ENCODE data around the gene MCC. TPM values are rescaled to one million over a fixed set of nuclear protein-coding genes. Genes with fewer than 3 reads are reported as not detected.

MCC gene
- total and polyA plus RNA-seq, 2 donors from 2014 or later: 2.4 to 20.6 TPM

DNA sequence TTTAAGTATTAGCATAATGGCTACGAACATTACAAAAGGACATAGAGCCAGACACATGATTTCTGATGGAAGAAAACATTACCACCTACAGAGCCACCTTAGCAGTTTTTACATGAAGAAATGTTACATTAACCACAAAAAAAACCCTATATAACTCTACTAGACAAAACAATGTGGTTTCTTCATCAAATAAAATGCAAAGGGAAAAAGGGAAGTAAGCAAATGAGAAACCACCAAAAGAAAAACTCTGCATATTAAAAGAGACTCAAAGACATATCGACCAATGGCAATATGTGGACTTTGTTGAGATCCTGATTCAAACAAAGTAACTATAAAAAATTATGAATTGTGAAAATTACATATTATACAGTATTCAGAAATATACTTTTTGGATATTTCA is 186.1 kb downstream of the MCC start:
- H3K4me3 ChIP-seq (ENCODE audit: low read length in 3 of 3): no peak overlapping the region
- no peak overlapping the region for H3K27ac ChIP-seq (ENCODE audit: low read depth in 2 of 2, low read length in 2 of 2)
- H3K4me1 ChIP-seq (ENCODE audit: control insufficient read depth in 2 of 3, insufficient read depth in 2 of 3, low read depth in 1 of 3, low read length in 3 of 3): no peaks in the 10 kb centered on the region
- TF ChIP-seq, protein P1, sequence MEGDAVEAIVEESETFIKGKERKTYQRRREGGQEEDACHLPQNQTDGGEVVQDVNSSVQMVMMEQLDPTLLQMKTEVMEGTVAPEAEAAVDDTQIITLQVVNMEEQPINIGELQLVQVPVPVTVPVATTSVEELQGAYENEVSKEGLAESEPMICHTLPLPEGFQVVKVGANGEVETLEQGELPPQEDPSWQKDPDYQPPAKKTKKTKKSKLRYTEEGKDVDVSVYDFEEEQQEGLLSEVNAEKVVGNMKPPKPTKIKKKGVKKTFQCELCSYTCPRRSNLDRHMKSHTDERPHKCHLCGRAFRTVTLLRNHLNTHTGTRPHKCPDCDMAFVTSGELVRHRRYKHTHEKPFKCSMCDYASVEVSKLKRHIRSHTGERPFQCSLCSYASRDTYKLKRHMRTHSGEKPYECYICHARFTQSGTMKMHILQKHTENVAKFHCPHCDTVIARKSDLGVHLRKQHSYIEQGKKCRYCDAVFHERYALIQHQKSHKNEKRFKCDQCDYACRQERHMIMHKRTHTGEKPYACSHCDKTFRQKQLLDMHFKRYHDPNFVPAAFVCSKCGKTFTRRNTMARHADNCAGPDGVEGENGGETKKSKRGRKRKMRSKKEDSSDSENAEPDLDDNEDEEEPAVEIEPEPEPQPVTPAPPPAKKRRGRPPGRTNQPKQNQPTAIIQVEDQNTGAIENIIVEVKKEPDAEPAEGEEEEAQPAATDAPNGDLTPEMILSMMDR (IDR thresholded peaks at IDR 0.05; ENCODE audit: borderline replicate concordance, extremely low read depth, insufficient read depth): no peak
- no peaks in the 10 kb centered on the region for H3K36me3 ChIP-seq (ENCODE audit: control insufficient read depth in 2 of 3, insufficient read depth in 3 of 3, low read length in 3 of 3)
- FAIRE-seq: peak; percentile 38
- no peaks in the 10 kb centered on the region for H3K9me3 ChIP-seq (ENCODE audit: control insufficient read depth in 2 of 3, insufficient read depth in 1 of 3, low read length in 3 of 3)
- no peak overlapping the region for H3K9ac ChIP-seq (ENCODE audit: low read length in 3 of 3)
- DNase-seq: no peak
- intact Hi-C loops (cut with DNase I): no loop called here
- no peaks in the 10 kb centered on the region for H3K27me3 ChIP-seq (ENCODE audit: control insufficient read depth, insufficient read depth, low read length)

DNA sequence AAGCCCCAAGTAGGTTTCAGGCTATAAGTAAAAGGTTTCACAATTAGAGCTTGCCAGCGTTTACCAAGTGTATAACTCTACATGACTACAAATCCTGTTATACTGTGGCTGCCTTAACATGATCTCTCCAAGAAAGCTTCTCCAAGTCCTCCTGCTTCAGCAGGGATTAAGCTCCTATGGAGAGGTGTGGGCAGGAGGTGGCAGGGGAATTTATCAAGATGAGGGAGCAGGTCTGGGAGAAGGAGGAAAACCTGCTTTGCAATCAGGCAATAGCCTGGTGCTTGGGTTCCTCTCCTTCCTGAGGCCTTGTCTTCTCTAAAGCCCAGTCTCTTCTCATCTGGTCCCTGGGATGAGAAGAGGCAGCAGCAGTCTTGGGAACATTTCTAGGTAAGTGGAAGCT is 188.7 kb downstream of the MCC start:
- Histone ChIP-seq H3K4me1 (ENCODE audit: control insufficient read depth in 2 of 3, insufficient read depth in 2 of 3, low read depth in 1 of 3, low read length in 3 of 3) (peaks cover 0 to 4% (median 0%) of the 10 kb centered on the region in 3 donors), H3K4me3 (ENCODE audit: low read length in 3 of 3) (no peak overlapping the region), H3K9me3 (ENCODE audit: control insufficient read depth in 2 of 3, insufficient read depth in 1 of 3, low read length in 3 of 3) (no peaks in the 10 kb centered on the region), H3K9ac (ENCODE audit: low read length in 3 of 3) (no peak overlapping the region), H3K27ac (ENCODE audit: low read depth in 2 of 2, low read length in 2 of 2) (no peak overlapping the region), H3K27me3 (ENCODE audit: control insufficient read depth, insufficient read depth, low read length) (no peaks in the 10 kb centered on the region), H3K36me3 (ENCODE audit: control insufficient read depth in 2 of 3, insufficient read depth in 3 of 3, low read length in 3 of 3) (no peaks in the 10 kb centered on the region)
- no peak for FAIRE-seq
- intact Hi-C loops (cut with DNase I): no loop called here
- DNase-seq: no peak
- TF ChIP-seq, protein P1 (IDR thresholded peaks at IDR 0.05; ENCODE audit: borderline replicate concordance, extremely low read depth, insufficient read depth): no peak

DNA sequence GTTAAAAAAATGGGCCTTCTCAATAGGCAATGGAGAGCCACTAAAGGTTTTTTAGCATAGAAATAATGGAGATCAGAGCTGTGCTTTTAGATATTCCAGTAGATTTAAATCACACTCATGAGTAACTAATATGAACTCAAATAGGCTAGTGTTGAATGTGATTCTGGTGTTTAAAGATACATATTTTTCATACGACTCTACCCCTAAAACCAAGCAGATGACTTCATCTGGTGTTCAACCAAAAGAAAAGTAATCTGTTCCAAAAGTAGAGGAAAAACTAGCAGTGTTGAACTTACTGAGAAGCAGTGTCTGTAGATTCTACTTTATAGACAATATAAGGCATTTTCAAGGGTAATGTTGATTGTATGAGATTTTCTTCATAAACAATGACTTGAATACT is 191.6 kb downstream of the MCC start:
- no peaks in the 10 kb centered on the region for H3K9me3 ChIP-seq (ENCODE audit: control insufficient read depth in 2 of 3, insufficient read depth in 1 of 3, low read length in 3 of 3)
- H3K4me1 ChIP-seq (ENCODE audit: control insufficient read depth in 2 of 3, insufficient read depth in 2 of 3, low read depth in 1 of 3, low read length in 3 of 3): peaks cover 0 to 4% (median 0%) of the 10 kb centered on the region in 3 donors
- no peak overlapping the region for H3K9ac ChIP-seq (ENCODE audit: low read length in 3 of 3)
- TF ChIP-seq, protein P1 (IDR thresholded peaks at IDR 0.05; ENCODE audit: borderline replicate concordance, extremely low read depth, insufficient read depth): no peak
- no peak overlapping the region for H3K4me3 ChIP-seq (ENCODE audit: low read length in 3 of 3)
- intact Hi-C loops (cut with DNase I): no loop called here
- no peaks in the 10 kb centered on the region for H3K27me3 ChIP-seq (ENCODE audit: control insufficient read depth, insufficient read depth, low read length)
- FAIRE-seq (no peak), DNase-seq (no peak)
- no peak overlapping the region for H3K27ac ChIP-seq (ENCODE audit: low read depth in 2 of 2, low read length in 2 of 2)
- no peaks in the 10 kb centered on the region for H3K36me3 ChIP-seq (ENCODE audit: control insufficient read depth in 2 of 3, insufficient read depth in 3 of 3, low read length in 3 of 3)

DNA sequence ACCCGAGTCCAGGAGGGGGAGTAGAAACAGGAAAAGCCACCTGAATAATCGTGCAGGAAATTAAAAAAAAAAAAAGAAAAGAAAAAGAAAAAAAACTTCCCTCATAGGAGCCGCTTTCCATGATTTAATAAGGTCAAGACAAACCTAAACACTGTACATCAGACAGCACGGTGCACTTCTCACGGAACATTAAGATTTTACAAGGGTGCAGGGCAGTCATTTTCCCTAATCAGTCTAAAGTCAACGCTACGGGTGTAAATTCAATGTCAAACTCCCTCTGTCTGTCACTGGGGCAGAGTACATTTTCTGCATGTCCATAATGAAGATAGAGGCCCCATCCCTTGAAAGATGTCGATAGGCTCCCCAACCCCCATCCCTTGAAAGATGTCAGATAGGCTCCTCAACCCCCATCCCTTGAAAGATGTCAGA is 193.1 kb downstream of the MCC start:
- Histone ChIP-seq H3K4me3 (ENCODE audit: low read length in 3 of 3) (peak overlapping the region; percentile 66 to 97 (median 91)), H3K27ac (ENCODE audit: low read depth in 2 of 2, low read length in 2 of 2) (peak overlapping the region in 1 of 2 donors; percentile 86), H3K9me3 (ENCODE audit: control insufficient read depth in 2 of 3, insufficient read depth in 1 of 3, low read length in 3 of 3) (no peaks in the 10 kb centered on the region), H3K9ac (ENCODE audit: low read length in 3 of 3) (peak overlapping the region in 2 of 3 donors; percentile 37 to 82), H3K36me3 (ENCODE audit: control insufficient read depth in 2 of 3, insufficient read depth in 3 of 3, low read length in 3 of 3) (no peaks in the 10 kb centered on the region), H3K27me3 (ENCODE audit: control insufficient read depth, insufficient read depth, low read length) (no peaks in the 10 kb centered on the region), H3K4me1 (ENCODE audit: control insufficient read depth in 2 of 3, insufficient read depth in 2 of 3, low read depth in 1 of 3, low read length in 3 of 3) (peaks cover 0 to 4% (median 0%) of the 10 kb centered on the region in 3 donors)
- intact Hi-C loops (cut with DNase I): no loop called here
- FAIRE-seq (no peak), DNase-seq (no peak)
- TF ChIP-seq, protein P1 (IDR thresholded peaks at IDR 0.05; ENCODE audit: borderline replicate concordance, extremely low read depth, insufficient read depth): no peak

All from kidney (tissue), 14 donors.